Measurements from ENCODE around the gene GRK7.

GRK7 gene

DNA sequence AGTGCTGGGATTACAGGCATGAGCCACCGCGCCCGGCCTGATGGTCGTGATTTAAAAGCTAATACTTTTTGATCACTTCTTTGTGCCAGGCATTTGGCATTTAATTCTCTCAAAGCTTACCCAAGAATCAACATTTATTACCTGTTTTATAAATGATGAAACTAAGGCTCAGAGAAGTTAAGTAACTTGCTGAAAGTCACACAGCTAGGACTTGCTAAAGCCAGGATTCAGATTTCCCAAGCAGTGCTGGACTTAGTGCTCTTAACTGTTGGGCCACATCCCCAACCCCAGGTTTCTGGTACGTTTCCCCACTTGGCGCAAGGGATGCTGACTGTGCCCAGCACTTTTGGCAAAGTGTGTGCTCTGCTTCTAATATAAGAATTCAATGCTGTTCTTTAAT lies 10.5 kb downstream of the GRK7 start:
- DNase-seq (ENCODE audit: insufficient read length, low spot score) (no peak), FAIRE-seq (no peak)
- TF ChIP-seq SPI1 (IDR thresholded peaks at IDR 0.05; ENCODE audit: low read depth, low read length) (no peak), POLR2AphosphoS5 (IDR thresholded peaks at IDR 0.05; ENCODE audit: low read depth, low read length) (no peak), POU2F2 (IDR thresholded peaks at IDR 0.05; ENCODE audit: low read depth, low read length) (no peak), TAF1 (IDR thresholded peaks at IDR 0.05; ENCODE audit: low read depth, low read length) (no peak), PAX5 (IDR thresholded peaks at IDR 0.05; ENCODE audit: insufficient read depth, low read length, severe bottlenecking) (no peak), POLR2A (IDR thresholded peaks at IDR 0.05; ENCODE audit: low read depth, low read length) (no peak)

GRCh38 chr3:141776376-141776775 lies 13.2 kb downstream of the GRK7 start:
- no peak for FAIRE-seq
- DNase-seq (ENCODE audit: insufficient read length, low spot score) = no peak
- TF ChIP-seq POU2F2 (IDR thresholded peaks at IDR 0.05; ENCODE audit: low read depth, low read length) (no peak), PAX5 (IDR thresholded peaks at IDR 0.05; ENCODE audit: insufficient read depth, low read length, severe bottlenecking) (no peak), POLR2A (IDR thresholded peaks at IDR 0.05; ENCODE audit: low read depth, low read length) (no peak), SPI1 (IDR thresholded peaks at IDR 0.05; ENCODE audit: low read depth, low read length) (no peak)

GRCh38 chr3:141776885-141777284 lies 13.7 kb downstream of the GRK7 start:
- FAIRE-seq (no peak), DNase-seq (ENCODE audit: insufficient read length, low spot score) (no peak)
- TF ChIP-seq POLR2AphosphoS5 (IDR thresholded peaks at IDR 0.05; ENCODE audit: low read depth, low read length) = no peak
- TF ChIP-seq POLR2A (IDR thresholded peaks at IDR 0.05; ENCODE audit: low read depth, low read length) = no peak
- no peak for TF ChIP-seq PAX5 (IDR thresholded peaks at IDR 0.05; ENCODE audit: insufficient read depth, low read length, severe bottlenecking)
- no peak for TF ChIP-seq TAF1 (IDR thresholded peaks at IDR 0.05; ENCODE audit: low read depth, low read length)
- no peak for TF ChIP-seq POU2F2 (IDR thresholded peaks at IDR 0.05; ENCODE audit: low read depth, low read length)
- no peak for TF ChIP-seq SPI1 (IDR thresholded peaks at IDR 0.05; ENCODE audit: low read depth, low read length)

GRCh38 chr3:141777957-141778813 lies 15.0 kb downstream of the GRK7 start:
- TF ChIP-seq PAX5 (IDR thresholded peaks at IDR 0.05; ENCODE audit: insufficient read depth, low read length, severe bottlenecking) (no peak), POU2F2 (IDR thresholded peaks at IDR 0.05; ENCODE audit: low read depth, low read length) (no peak), SPI1 (IDR thresholded peaks at IDR 0.05; ENCODE audit: low read depth, low read length) (no peak), POLR2A (IDR thresholded peaks at IDR 0.05; ENCODE audit: low read depth, low read length) (no peak), TAF1 (IDR thresholded peaks at IDR 0.05; ENCODE audit: low read depth, low read length) (no peak), POLR2AphosphoS5 (IDR thresholded peaks at IDR 0.05; ENCODE audit: low read depth, low read length) (no peak)
- FAIRE-seq = no peak
- DNase-seq (ENCODE audit: insufficient read length, low spot score) = no peak

DNA sequence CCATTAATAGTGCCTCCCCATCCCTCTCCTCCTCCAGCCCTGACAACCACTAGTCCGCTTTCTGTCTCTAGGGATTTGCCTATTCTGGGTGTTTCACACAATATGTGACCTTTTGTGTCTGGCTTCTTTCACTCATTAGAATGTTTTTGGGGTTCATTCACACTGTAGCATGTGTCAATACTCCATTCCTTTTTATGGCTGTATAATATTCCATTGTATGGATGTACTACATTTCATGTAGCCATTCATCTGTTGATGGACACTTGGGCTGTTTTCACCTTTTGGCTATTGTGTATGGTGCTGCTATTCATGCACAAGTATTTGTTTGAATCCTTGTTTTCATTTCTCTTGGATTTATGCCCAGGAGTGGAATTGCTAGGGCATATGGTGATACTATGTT lies 16.5 kb downstream of the GRK7 start:
- no peak for DNase-seq (ENCODE audit: insufficient read length, low spot score)
- FAIRE-seq = no peak
- TF ChIP-seq POLR2A (IDR thresholded peaks at IDR 0.05; ENCODE audit: low read depth, low read length) (no peak), SPI1 (IDR thresholded peaks at IDR 0.05; ENCODE audit: low read depth, low read length) (no peak), PAX5 (IDR thresholded peaks at IDR 0.05; ENCODE audit: insufficient read depth, low read length, severe bottlenecking) (no peak), POLR2AphosphoS5 (IDR thresholded peaks at IDR 0.05; ENCODE audit: low read depth, low read length) (no peak), TAF1 (IDR thresholded peaks at IDR 0.05; ENCODE audit: low read depth, low read length) (no peak), POU2F2 (IDR thresholded peaks at IDR 0.05; ENCODE audit: low read depth, low read length) (no peak)

DNA sequence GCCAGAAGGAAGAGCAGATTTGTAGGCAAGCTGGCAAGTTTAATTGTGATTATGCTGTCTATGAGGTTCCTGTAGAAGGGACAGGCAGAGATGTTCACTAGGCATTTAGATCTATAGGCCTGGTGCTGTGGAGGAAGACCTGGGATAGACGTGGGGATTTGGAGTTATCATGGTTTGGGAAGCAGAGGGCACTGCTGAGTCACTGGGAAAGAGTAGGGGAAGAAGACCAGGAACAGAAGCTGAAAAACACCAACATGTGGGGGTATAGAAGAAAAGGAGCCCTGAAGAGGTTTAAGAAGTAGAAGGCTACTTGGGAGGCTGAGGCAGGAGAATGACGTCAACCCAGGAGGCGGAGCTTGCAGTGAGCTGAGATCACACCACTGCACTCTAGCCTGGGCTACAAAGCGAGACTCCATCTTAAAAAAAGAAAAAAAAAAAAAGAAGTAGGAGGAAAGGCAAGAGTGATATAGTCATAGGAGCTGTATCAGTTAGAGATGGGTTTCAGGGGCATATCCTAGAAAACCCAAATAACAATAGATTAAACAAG lies 19.3 kb downstream of the GRK7 start:
- no peak for TF ChIP-seq PAX5 (IDR thresholded peaks at IDR 0.05; ENCODE audit: insufficient read depth, low read length, severe bottlenecking)
- TF ChIP-seq TAF1 (IDR thresholded peaks at IDR 0.05; ENCODE audit: low read depth, low read length) = no peak
- TF ChIP-seq SPI1 (IDR thresholded peaks at IDR 0.05; ENCODE audit: low read depth, low read length) = no peak
- TF ChIP-seq POU2F2 (IDR thresholded peaks at IDR 0.05; ENCODE audit: low read depth, low read length) = no peak
- no peak for TF ChIP-seq POLR2A (IDR thresholded peaks at IDR 0.05; ENCODE audit: low read depth, low read length)
- no peak for TF ChIP-seq POLR2AphosphoS5 (IDR thresholded peaks at IDR 0.05; ENCODE audit: low read depth, low read length)
- FAIRE-seq = no peak
- no peak for DNase-seq (ENCODE audit: insufficient read length, low spot score)

DNA sequence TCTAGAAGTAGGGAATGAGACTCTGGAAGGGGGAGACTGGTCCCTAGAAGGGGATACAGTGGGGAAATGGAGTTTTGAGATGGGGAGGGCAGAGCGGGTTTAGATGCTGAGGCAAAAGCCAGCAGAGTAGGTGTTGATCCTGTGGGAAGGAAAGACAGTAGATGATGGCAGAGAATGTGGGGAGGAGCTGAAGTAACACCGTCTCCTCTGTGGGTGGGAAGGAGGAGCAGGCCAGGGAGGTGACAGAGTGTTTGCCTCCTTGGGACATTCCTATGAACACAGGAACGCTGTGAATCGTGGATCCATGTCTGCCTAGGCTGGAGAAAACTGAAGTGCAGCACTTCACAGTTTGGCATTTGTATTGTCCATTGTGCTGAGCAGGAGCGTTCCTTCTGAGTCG lies 20.4 kb downstream of the GRK7 start:
- FAIRE-seq (no peak), DNase-seq (ENCODE audit: insufficient read length, low spot score) (no peak)
- TF ChIP-seq PAX5 (IDR thresholded peaks at IDR 0.05; ENCODE audit: insufficient read depth, low read length, severe bottlenecking) = no peak
- TF ChIP-seq TAF1 (IDR thresholded peaks at IDR 0.05; ENCODE audit: low read depth, low read length) = no peak
- TF ChIP-seq SPI1 (IDR thresholded peaks at IDR 0.05; ENCODE audit: low read depth, low read length) = no peak
- TF ChIP-seq POLR2A (IDR thresholded peaks at IDR 0.05; ENCODE audit: low read depth, low read length) = no peak
- no peak for TF ChIP-seq POU2F2 (IDR thresholded peaks at IDR 0.05; ENCODE audit: low read depth, low read length)
- no peak for TF ChIP-seq POLR2AphosphoS5 (IDR thresholded peaks at IDR 0.05; ENCODE audit: low read depth, low read length)

DNA sequence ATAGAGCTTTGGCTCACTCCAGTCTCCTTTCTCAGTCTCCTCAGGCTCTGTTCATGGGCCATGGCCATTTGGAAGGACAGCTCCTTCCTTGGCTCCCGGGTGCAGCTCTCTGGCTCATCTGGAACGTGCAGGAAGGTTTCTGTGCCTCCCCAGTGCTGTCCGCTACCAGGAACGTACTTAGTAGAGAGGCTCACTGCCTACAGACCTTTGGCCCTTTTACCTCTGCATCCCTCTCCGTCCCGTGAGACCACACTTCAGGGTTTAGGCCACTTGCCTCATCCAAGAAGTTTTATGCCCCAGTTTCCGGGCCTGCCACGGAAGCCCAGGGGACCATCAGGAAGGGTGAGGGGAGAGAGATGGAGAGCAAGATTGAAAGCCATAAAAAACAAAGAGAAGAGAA lies 20.9 kb downstream of the GRK7 start:
- FAIRE-seq (no peak), DNase-seq (ENCODE audit: insufficient read length, low spot score) (no peak)
- no peak for TF ChIP-seq PAX5 (IDR thresholded peaks at IDR 0.05; ENCODE audit: insufficient read depth, low read length, severe bottlenecking)
- TF ChIP-seq POLR2A (IDR thresholded peaks at IDR 0.05; ENCODE audit: low read depth, low read length) = no peak
- no peak for TF ChIP-seq POU2F2 (IDR thresholded peaks at IDR 0.05; ENCODE audit: low read depth, low read length)
- no peak for TF ChIP-seq POLR2AphosphoS5 (IDR thresholded peaks at IDR 0.05; ENCODE audit: low read depth, low read length)
- TF ChIP-seq TAF1 (IDR thresholded peaks at IDR 0.05; ENCODE audit: low read depth, low read length) = no peak
- TF ChIP-seq SPI1 (IDR thresholded peaks at IDR 0.05; ENCODE audit: low read depth, low read length) = no peak

GRCh38 chr3:141784531-141784930 lies 21.3 kb downstream of the GRK7 start:
- no peak for DNase-seq (ENCODE audit: insufficient read length, low spot score)
- TF ChIP-seq SPI1 (IDR thresholded peaks at IDR 0.05; ENCODE audit: low read depth, low read length) (no peak), POU2F2 (IDR thresholded peaks at IDR 0.05; ENCODE audit: low read depth, low read length) (no peak), POLR2AphosphoS5 (IDR thresholded peaks at IDR 0.05; ENCODE audit: low read depth, low read length) (no peak), POLR2A (IDR thresholded peaks at IDR 0.05; ENCODE audit: low read depth, low read length) (no peak), PAX5 (IDR thresholded peaks at IDR 0.05; ENCODE audit: insufficient read depth, low read length, severe bottlenecking) (no peak), TAF1 (IDR thresholded peaks at IDR 0.05; ENCODE audit: low read depth, low read length) (no peak)
- no peak for FAIRE-seq
